ENCODE results near the gene SMC3.
"Not testable (repeated sequence)": the region's sequence is repeated elsewhere in the genome, so short reads cannot be mapped to it uniquely, and the experiment has no call there.

Gene SMC3

GRCh38 chr10:110625951-110626855 lies 58.7 kb downstream of the SMC3 start:
- no peak for DNase-seq (ENCODE audit: low read depth)

GRCh38 chr10:110628161-110628560 lies 60.7 kb downstream of the SMC3 start:
- DNase-seq (ENCODE audit: low read depth) = no peak

GRCh38 chr10:110629680-110630191 lies 62.2 kb downstream of the SMC3 start:
- DNase-seq (ENCODE audit: low read depth) = no peak

GRCh38 chr10:110631934-110632333 lies 64.4 kb downstream of the SMC3 start:
- no peak for DNase-seq (ENCODE audit: low read depth)

GRCh38 chr10:110632591-110633215 lies 65.2 kb downstream of the SMC3 start:
- no peak for DNase-seq (ENCODE audit: low read depth)

- no peak for DNase-seq (ENCODE audit: low read depth)
These were observed 67.2 kb downstream of the SMC3 start for GRCh38 chr10:110634527-110635209.

- DNase-seq (ENCODE audit: low read depth) = no peak
These were observed 69.1 kb downstream of the SMC3 start for GRCh38 chr10:110636572-110636931.

GRCh38 chr10:110636932-110637557 lies 69.5 kb downstream of the SMC3 start:
- no peak for DNase-seq (ENCODE audit: low read depth)

GRCh38 chr10:110637558-110638053 lies 70.1 kb downstream of the SMC3 start:
- no peak for DNase-seq (ENCODE audit: low read depth)

GRCh38 chr10:110638319-110638718 lies 70.8 kb downstream of the SMC3 start:
- DNase-seq (ENCODE audit: low read depth) = no peak

GRCh38 chr10:110639046-110639445 lies 71.6 kb downstream of the SMC3 start:
- not testable (repeated sequence) for DNase-seq (ENCODE audit: low read depth)

GRCh38 chr10:110639858-110640257 lies 72.4 kb downstream of the SMC3 start:
- DNase-seq (ENCODE audit: low read depth) = not testable (repeated sequence)

GRCh38 chr10:110641256-110641655 lies 73.8 kb downstream of the SMC3 start:
- DNase-seq (ENCODE audit: low read depth) = peak; percentile 49

GRCh38 chr10:110642204-110643034 lies 74.9 kb downstream of the SMC3 start:
- no peak for DNase-seq (ENCODE audit: low read depth)

GRCh38 chr10:110643035-110643652 lies 75.6 kb downstream of the SMC3 start:
- DNase-seq (ENCODE audit: low read depth) = no peak

GRCh38 chr10:110643653-110644597 lies 76.4 kb downstream of the SMC3 start, which contains the start of gene RBM20:
Gene RBM20, plus strand, starts transcription at chr10:110644336. Its CDS starts 119 bp downstream, at chr10:110644455.
- peak; percentile 12 for DNase-seq (ENCODE audit: low read depth)

GRCh38 chr10:110644598-110645462 lies 77.3 kb downstream of the SMC3 start:
- no peak for DNase-seq (ENCODE audit: low read depth)

GRCh38 chr10:110646417-110647135 lies 79.1 kb downstream of the SMC3 start:
- no peak for DNase-seq (ENCODE audit: low read depth)

Data from activated T-cell treated with anti-CD3 and anti-CD28 coated beads for 48 hours (primary cell).